GM19099 (cell line): Measurements from ENCODE around the gene IQGAP1.

Experiments
- POLR2A ChIP-seq: IDR thresholded peaks from 3 replicates; pipeline ENCODE4 v1.6.1; 2011; ENCODE audit warnings: low read depth; ENCODE audit not compliant: insufficient read length; ENCODE audit errors: extremely low read depth

Gene IQGAP1

DNA sequence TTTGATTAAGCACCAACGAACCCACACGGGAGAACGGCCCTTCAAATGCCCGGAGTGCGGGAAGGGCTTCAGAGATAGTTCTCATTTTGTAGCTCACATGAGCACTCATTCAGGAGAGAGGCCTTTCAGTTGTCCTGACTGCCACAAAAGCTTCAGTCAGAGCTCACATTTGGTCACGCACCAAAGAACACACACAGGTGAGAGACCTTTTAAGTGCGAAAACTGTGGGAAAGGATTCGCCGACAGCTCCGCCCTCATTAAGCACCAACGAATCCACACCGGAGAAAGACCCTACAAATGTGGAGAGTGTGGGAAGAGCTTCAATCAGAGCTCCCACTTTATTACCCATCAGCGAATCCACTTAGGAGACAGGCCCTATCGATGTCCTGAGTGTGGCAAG, 27.3 kb upstream of the IQGAP1 start:
- TF ChIP-seq POLR2A = no peak

DNA sequence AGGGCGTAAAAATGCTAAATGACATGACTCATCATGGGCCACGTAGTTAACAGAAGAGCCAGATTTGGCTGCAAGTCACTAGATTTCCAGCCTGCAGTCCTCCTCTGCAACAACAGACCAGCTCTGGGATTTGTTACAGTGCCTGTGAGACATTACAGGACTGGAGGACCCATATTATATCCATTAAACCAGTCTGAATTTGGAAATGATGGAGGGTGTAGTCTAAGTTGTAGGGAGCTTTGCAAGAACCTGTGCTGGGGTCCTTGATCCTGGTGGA, 25.2 kb upstream of the IQGAP1 start:
- TF ChIP-seq POLR2A = no peak

DNA sequence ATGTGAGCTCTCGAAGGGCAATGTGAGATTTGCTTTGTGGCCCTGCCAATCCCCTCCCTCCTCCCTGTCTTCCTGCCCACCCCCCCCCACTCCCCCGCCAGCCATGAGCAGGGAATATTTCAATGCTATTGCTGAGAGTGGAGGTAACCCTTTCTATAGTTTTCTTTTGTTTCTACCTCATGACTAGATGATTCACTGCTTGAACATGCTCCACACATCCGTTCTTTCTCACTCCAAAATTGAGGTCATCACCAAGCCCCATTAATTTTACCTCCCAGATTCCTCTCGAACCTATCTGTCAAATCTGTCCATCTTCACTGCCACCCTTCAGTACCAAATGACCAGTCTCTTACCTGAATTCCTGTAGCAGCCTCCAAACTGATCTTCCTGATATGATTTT, 23.8 kb upstream of the IQGAP1 start:
- no peak for TF ChIP-seq POLR2A

DNA sequence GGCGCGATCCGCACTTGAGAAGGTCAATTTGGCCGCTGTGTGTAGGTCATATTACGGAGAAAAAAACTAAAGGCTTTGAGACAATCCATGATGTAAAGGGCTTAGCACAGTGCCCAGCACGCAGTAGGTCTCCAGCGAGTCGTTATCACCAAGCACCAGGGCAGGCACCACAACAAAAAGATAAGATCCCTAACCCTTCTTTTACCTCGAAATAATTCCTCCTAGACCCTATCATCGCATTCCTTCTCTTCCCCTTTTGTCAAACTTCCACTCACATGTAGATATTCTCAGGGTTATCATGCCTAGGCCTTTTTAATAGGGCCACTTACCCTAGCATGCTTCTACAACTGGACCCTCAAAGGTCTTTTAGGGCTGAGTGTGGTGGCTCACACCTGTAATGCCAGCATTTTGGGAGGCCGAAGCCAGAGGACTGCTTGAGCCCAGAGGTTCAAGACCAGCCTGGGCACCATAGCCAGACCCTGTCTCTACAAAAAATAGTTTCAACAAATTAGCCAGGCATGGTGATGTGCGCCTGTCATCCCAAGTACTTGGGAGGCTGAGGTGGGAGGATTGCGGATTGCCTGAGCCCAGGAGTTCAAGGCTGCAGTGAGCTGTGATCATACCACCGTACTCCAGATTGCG, 22.5 kb upstream of the IQGAP1 start:
- TF ChIP-seq POLR2A = no peak

DNA sequence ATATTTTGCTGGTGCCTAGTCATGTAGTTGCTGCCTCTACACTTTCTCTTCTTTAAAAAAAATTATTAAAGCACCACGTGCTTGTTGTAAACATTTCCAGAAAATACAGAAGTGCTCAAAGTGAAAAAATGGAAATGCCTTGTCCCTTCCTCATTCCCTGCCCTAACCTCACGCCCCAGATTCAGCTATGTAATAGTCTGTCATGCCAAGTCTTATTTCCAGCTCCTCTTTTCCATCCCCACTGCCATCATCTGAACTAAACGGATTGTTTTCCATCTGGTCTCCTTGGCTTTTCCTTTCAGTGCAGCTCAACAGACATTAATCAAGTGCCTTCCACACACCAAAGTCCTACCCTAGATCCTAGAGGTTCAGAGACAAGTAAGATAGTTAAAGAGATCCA, 20.5 kb upstream of the IQGAP1 start:
- TF ChIP-seq POLR2A = no peak

DNA sequence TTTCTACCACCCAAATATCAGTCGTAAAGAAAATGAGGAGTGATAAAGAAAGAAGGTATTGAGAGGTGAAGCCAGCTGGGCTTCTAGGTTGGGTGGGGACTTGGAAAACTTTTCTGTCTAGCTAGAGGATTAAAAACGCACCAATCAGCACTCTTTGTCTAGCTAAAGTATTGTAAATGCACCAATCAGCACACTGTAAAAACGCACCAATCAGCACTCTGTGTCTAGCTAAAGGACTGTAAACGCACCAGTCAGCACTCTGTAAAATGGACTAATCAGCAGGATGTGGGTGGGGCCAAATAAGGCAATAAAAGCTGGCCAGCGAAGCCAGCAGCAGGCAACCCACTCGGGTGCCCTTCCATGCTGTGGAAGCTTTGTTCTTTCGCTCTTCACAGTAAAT, 13.0 kb upstream of the IQGAP1 start:
- no peak for TF ChIP-seq POLR2A

DNA sequence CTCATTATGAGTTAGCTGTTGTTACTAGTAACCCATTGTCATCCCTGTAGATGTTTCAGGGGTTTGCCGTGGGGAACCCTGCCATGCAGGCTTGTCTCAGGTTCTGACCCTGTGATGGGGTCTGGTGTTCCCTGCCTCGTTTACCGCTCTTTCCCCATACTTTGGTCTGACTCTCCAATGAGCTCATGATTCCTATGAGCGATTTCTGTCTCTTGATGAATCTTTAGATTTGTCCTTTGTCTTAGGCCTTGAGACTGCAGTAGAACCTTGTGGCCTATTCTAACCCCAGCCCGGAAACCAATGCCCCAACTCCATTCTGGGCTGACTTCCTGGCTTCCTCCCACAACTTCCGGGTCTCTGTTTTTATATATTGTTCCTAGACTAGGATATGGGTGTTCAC, 11.3 kb upstream of the IQGAP1 start:
- no peak for TF ChIP-seq POLR2A

DNA sequence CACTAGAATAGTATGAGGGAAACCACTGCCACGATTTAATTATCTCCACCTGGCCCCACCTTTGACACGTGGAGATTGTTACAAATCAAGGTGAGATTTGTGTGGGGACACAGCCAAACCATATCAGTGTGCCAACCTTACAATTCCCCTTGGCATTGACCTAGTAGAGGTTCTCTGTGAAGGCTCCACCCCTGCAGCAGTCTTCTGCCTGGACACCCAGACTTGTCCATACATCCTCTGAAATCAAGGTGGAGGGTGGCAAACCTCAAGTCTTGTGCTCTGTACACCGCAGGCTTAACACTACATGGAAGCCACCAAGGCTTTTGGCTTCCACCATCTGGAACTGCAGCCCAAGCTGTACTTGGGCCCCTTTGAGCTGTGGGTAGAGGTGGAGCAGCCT, 8.8 kb upstream of the IQGAP1 start:
- TF ChIP-seq POLR2A = no peak

DNA sequence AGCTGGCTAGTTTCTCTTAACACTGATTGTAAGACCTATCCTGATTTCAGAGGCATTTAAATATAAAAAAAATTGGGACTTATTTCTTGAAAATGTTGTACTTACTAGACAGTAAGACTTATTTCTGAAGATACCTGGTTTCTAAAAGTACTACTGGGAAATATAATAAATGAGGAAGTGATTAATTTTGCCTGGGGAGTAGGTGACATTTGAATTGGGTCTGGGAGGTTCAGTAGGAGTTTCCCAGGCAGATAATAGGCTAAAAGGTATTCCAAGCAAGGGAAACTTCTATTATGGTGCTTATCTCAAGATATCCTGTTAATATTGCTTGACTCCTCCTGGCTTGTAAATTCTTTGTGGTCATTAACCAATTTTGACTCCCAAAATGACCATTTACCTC, 6.5 kb upstream of the IQGAP1 start:
- TF ChIP-seq POLR2A = no peak

DNA sequence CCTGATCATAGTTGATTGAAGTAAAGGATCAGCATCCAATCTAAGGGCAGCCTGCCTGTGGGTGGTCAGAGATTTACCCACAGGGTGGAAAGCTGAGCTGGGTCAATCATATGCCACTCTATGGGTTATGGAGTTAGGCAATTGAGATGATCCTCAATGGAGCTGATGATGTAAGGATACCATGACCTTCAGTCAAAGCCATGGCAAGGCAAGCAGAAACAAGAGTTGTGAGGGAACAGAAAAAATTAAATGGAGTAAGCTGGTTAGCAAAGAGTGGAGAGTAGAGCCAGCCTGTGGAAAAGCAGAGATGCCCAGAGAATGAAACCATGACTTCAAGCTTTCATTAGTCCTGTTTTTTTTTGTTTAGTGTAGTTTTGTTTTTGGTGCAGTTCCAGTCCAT, 5.7 kb upstream of the IQGAP1 start:
- TF ChIP-seq POLR2A = no peak

DNA sequence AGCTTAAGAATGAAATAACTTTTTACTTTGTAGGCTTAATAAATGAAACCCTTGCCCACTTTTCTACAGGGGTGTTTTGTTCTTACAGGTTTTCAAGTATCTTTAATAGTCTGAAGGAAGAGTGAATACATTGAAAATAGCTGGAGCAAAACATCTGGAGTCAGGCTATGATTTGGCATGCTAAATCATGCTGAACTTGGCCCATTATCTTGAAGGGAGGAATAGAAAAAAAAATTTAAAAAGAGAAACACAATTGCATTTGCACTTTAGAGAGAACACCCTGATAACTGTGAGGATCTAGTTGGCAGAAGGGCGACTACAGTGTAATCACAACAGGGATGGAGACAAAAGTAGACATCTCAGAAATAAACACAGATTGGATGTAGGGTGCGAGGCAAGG, 1.8 kb upstream of the IQGAP1 start:
- TF ChIP-seq POLR2A = no peak

DNA sequence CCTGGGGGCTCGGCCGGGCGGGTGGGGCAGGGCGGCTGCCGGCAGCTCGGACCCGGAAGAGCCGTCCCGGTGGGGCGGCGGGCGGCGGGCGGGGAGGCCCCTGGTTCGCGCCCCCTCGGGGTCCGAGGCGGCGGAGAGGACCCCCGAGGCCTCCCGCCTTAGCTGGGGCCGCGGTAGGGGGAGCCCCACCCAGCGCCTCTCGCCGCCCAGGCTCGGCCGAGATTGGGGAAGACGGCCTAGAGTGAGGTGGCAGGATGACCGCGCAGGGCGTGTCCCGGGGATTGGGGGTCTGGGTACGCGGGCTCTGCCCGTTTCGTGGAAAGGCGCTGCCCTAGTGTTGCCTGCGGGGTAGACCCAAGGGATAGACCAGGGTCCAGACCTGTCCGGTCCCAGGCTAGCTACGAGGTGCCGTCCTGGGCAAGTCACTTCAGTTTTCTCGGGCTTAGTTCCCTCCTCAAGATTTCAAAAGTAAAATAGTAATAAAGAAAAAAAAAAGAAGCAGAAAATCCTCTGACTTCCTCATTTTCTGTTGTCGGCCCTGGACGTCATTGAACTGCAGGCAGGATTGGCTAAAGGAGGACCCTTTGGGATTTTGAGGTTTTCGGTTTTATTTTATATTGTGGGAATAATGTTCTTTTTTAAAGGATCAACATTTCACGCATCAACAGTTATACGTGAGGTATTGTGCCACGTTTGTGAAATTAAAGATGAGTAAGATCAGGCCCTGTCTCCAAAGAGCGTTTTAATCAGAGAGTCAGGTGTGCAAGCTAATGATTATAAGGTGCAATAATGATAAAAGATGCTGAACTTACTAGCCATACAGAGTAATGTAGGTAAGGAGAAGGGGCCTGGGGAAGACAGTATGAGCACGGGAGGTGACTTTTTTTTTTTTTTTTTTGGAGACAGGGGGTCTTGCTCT, 679 bp downstream of the IQGAP1 start:
- TF ChIP-seq POLR2A = no peak

DNA sequence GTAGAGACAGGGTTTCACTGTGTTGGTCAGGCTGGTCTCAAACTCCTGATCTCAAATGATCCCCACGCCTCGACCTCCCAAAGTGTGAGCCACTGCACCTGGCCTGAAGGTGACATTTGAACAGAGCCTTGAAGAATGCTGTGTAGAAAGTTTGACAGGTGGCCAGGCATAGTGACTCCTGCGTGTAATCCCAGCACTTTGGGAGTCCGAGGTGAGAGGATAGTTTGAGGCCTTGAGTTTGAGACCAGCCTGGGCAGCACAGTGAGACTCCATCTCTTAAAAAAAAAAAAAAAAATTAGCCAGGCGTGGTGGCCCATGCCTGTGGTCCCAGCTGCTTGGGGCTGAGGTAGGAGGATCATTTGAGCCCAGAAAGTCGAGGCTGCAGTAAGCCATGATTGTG, 1.5 kb downstream of the IQGAP1 start:
- no peak for TF ChIP-seq POLR2A

DNA sequence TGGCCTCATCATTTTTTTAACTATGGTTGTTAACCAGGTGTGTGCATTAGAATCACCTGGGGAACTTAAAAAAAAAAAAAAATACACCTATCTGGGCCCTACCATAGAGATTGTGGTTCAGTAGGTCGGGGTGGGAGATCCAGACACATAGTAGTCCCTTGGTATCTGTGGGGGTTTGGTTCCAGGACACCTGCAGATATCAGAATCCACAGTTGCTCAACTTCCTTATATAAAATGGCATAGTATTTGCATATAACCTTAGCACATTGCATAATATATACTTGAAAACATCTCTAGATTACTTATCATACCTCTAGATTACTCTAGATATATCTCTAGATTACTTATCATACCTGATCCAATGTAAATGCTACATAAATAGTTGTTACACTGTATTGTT, 5.0 kb downstream of the IQGAP1 start:
- no peak for TF ChIP-seq POLR2A

DNA sequence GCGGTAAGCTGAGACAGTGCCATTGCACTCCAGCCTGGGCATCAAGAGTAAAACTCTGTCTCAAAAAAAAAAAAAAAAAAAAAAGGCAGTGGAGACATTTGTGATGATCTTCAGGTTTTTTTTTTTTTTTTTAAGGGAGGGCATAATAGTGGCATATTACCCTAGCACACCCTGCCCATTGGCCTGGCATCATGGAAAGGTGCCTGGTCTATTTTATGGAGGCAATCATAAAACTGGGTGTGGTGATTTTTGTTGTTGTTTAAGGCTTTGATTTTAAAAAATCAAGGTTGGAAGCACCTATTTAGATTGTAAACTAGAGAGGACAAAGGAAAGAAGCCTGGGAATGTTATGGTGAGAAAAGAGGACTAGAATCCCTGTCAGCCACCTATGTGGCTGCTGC, 6.0 kb downstream of the IQGAP1 start:
- TF ChIP-seq POLR2A = no peak

DNA sequence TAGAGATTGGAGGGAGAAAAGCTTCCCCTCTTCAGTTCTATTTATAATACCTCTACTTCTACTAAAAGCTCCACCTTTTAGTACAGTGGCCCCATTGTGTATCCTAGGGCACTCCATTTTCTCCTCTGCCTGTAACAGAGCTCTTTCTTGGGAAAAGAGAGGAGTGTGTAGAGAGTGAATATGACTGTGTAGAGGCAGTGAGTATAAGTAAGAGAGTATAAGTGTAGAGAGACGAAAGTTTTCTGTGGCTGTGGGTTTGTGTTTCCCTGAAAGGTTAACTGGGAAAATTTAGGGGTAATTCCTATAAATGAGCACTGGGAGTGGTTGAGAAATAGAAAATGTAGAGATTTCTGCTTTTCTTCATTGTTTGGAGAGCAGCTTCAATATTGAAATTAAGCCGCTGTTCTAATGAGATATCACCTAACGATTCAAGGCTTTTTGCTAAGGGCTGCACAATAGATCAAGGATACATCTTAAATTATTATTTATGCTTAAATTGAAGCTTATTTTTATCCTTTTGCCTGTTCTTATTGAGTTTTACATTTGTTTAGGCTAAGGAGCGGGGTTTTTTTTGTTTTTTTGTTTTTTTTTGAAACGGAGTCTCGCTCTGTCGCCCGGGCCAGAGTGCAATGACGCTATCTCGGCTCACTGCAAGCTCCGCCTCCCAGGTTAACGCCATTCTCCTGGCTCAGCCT, 6.9 kb downstream of the IQGAP1 start:
- TF ChIP-seq POLR2A = no peak
